Tibial nerve (tissue), 4 donors: Measurements from ENCODE around the gene LRRC3C. TPM values are rescaled to one million over a fixed set of nuclear protein-coding genes. Genes with fewer than 3 reads are reported as not detected.

Source experiments
- DNase-seq, 2 donors: peaks; one replicate each; pipeline ENCODE4 v3.0.0-alpha.2; 2019; ENCODE audit warnings: low spot score in 2 of 2
- H3K27ac ChIP-seq, 4 donors: fragments of 200-600 bp; sonication (generic) in 3 of 4; one replicate each; pipeline ENCODE4 v1.5.1; 2017 to 2019; ENCODE audit warnings: mild to moderate bottlenecking in 1 of 4
- H3K27me3 ChIP-seq, 2 donors: fragments of 200-600 bp; sonication (generic) in 1 of 2; one replicate each; pipeline versions ENCODE4 v1.5.1 to v1.6.0; 2017 to 2019
- H3K36me3 ChIP-seq, 3 donors: fragments of 200-600 bp; sonication (generic); one replicate each; pipeline ENCODE4 v1.5.1; 2018 to 2019
- H3K4me1 ChIP-seq, 4 donors: fragments of 200-600 bp; sonication (generic) in 3 of 4; one replicate each; pipeline ENCODE4 v1.5.1; 2017 to 2019
- H3K4me3 ChIP-seq, 4 donors: fragments of 200-600 bp; sonication (generic) in 3 of 4; one replicate each; pipeline ENCODE4 v1.5.1; 2017 to 2019; ENCODE audit warnings: mild to moderate bottlenecking in 1 of 4, moderate library complexity in 1 of 4
- H3K9me3 ChIP-seq, 4 donors: fragments of 200-600 bp; sonication (generic) in 3 of 4; one replicate each; pipeline ENCODE4 v1.5.1; 2017 to 2019
- CTCF ChIP-seq, 5 experiments: fragments of 200-600 bp in 3 of 5; fragments of 450-650 bp in 2 of 5; sonication (generic) in 3 of 5; IDR thresholded peaks; one replicate each; pipeline ENCODE4 v1.5.1; 2016 to 2019; ENCODE audit warnings: antibody characterized with exemption in 5 of 5, mild to moderate bottlenecking in 3 of 5, moderate library complexity in 2 of 5
- EP300 ChIP-seq, 2 donors: sonication (generic); formaldehyde crosslinking; IDR thresholded peaks; one replicate each; pipeline ENCODE4 v1.6.1; 2017; ENCODE audit warnings: antibody characterized with exemption in 2 of 2, mild to moderate bottlenecking in 1 of 2
- POLR2A ChIP-seq, 2 donors: fragments of 450-650 bp; IDR thresholded peaks; one replicate each; pipeline ENCODE4 v1.6.1; 2017; ENCODE audit warnings: antibody characterized with exemption in 2 of 2, mild to moderate bottlenecking in 2 of 2, moderate library complexity in 2 of 2
- WGBS, 2 donors: methylation state at CpG; one replicate each; pipeline ENCODE4 v1.1.5; 2018; 5-methylcytosine and 5-hydroxymethylcytosine counted together
- total RNA-seq, 4 donors: library from RNA; depleted of rRNA; stranded (reverse); fragments of >200 nt; gene quantifications; one replicate each; pipeline ENCODE4 v1.1.0, GENCODE V29; 2016

The LRRC3C gene
- total RNA-seq, 4 donors from 2014 or later = not detected

- no peaks in the 10 kb centered on the region for H3K27me3 ChIP-seq
- H3K9me3 ChIP-seq = no peaks in the 10 kb centered on the region
- DNase-seq = no peak
- WGBS, 2 donors = 58 to 59% methylated on average over 8 of the region's 8 CpGs
- H3K4me3 ChIP-seq = no peak overlapping the region
- peaks cover 0 to 47% (median 29%) of the 10 kb centered on the region in 4 donors for H3K4me1 ChIP-seq
- TF ChIP-seq CTCF (IDR thresholded peaks at IDR 0.05) (no peak), EP300 (IDR thresholded peaks at IDR 0.05) (no peak), POLR2A (IDR thresholded peaks at IDR 0.05) (no peak)
- peak overlapping the region; percentile 86 to 94 (median 90) for H3K27ac ChIP-seq
- peaks cover 0 to 2% (median 0%) of the 10 kb centered on the region in 3 donors for H3K36me3 ChIP-seq
Observed at GRCh38 chr17:39928858-39929645, 1.5 kb downstream of the LRRC3C start.

DNA sequence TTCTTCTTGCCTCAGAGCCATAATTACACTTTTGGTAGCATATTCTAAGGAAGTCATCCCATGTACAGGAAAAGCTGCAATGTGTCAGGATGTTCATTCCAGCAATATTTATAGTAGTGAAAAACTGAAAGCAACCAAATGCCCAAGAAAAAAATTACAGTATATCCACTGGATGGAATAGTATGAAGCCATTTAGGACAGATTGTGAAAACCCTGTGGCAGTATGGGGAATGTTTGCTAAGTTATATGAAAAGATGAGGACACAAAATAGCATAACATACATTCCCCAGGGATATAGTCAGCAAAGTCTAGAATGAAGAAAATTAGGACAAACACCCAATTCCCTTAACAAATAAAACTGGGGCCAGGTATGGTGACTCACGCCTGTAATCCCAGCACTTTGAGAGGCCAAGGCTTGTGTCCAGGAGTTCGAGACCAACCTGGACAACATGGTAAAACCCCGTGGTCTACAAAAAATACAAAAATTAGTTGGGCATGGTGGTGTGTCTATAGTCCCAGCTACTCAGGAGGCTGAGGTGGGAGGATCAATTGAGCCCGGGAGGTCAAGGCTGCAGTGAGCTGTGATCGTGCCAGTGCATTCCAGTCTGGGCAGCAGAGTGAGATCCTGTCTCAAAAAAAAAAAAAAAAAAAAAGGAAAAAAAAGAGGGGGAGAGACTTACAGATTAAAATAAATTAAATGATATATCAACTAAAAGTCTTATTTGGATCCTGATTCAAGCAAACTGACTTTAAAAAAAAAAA lies 2.3 kb downstream of the LRRC3C start:
- no peak overlapping the region for H3K4me3 ChIP-seq
- DNase-seq = no peak
- H3K27ac ChIP-seq = peak overlapping the region in 1 of 4 donors; percentile 19

GRCh38 chr17:39933912-39934311 lies 6.4 kb downstream of the LRRC3C start:
- no peaks in the 10 kb centered on the region for H3K36me3 ChIP-seq
- WGBS, 2 donors = 54 to 79% methylated on average over 5 of the region's 5 CpGs
- H3K27me3 ChIP-seq = no peaks in the 10 kb centered on the region
- peaks cover 0 to 7% (median 1%) of the 10 kb centered on the region in 4 donors for H3K4me1 ChIP-seq
- TF ChIP-seq EP300 (IDR thresholded peaks at IDR 0.05) (no peak), CTCF (IDR thresholded peaks at IDR 0.05) (no peak), POLR2A (IDR thresholded peaks at IDR 0.05) (no peak)
- no peak overlapping the region for H3K4me3 ChIP-seq
- no peak overlapping the region for H3K27ac ChIP-seq
- no peak for DNase-seq
- H3K9me3 ChIP-seq = no peaks in the 10 kb centered on the region

More for the DNA sequence above, 2.3 kb downstream of the LRRC3C start:
- H3K27me3 ChIP-seq = no peaks in the 10 kb centered on the region
- no peaks in the 10 kb centered on the region for H3K36me3 ChIP-seq
- no peaks in the 10 kb centered on the region for H3K9me3 ChIP-seq
- H3K4me1 ChIP-seq = peaks cover 0 to 39% (median 26%) of the 10 kb centered on the region in 4 donors
- no peak for TF ChIP-seq POLR2A (IDR thresholded peaks at IDR 0.05)
- TF ChIP-seq CTCF (IDR thresholded peaks at IDR 0.05) = no peak
- no peak for TF ChIP-seq EP300 (IDR thresholded peaks at IDR 0.05)
- 85 to 92% methylated on average over 5 of the region's 5 CpGs for WGBS, 2 donors

GRCh38 chr17:39934324-39934723 lies 6.8 kb downstream of the LRRC3C start:
- Histone ChIP-seq H3K27ac (no peak overlapping the region), H3K27me3 (no peaks in the 10 kb centered on the region), H3K4me1 (peaks cover 0 to 3% (median 0%) of the 10 kb centered on the region in 4 donors), H3K36me3 (no peaks in the 10 kb centered on the region), H3K9me3 (no peaks in the 10 kb centered on the region), H3K4me3 (no peak overlapping the region)
- 68 to 76% methylated on average over 5 of the region's 5 CpGs for WGBS, 2 donors
- no peak for DNase-seq
- no peak for TF ChIP-seq POLR2A (IDR thresholded peaks at IDR 0.05)
- TF ChIP-seq EP300 (IDR thresholded peaks at IDR 0.05) = no peak
- TF ChIP-seq CTCF (IDR thresholded peaks at IDR 0.05) = no peak

DNA sequence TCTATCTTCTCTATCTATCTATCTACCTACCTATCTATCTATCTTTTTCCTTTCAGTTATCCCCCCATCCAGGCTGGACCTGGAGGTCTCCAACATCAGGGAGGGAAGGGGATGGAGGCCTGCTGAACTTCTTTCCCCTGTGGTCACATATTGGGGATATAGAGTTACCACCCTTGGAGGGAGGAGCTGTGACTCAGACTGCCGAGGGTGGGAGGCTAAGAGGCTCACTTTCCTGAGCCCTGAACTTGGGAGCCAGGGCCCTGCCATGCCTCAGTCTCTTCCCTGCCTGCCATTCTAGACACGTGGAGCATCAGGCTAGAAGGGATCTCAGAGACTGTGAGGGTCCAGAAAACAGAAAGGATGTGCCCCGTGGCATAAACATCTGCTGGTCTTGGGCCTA lies 8.4 kb downstream of the LRRC3C start:
- Histone ChIP-seq H3K4me3 (no peak overlapping the region), H3K9me3 (no peaks in the 10 kb centered on the region), H3K36me3 (no peaks in the 10 kb centered on the region), H3K27ac (no peak overlapping the region), H3K27me3 (no peaks in the 10 kb centered on the region), H3K4me1 (no peaks in the 10 kb centered on the region)
- WGBS, 2 donors = 47 to 77% methylated on average over 2 to 3 of the region's 3 CpGs
- no peak for DNase-seq
- TF ChIP-seq CTCF (IDR thresholded peaks at IDR 0.05) = no peak
